Left colon (tissue), 2 donors: ENCODE measurements around the gene MASP1. TPM values are rescaled to one million over a fixed set of nuclear protein-coding genes. Genes with fewer than 3 reads are reported as not detected.

ENCODE experiments used
- ATAC-seq: fragments of 200-7000 bp; cut with Tn5 transposase; one replicate; pipeline ENCODE4 v1.9.1; 2020; ENCODE audit warnings: mild to moderate bottlenecking, moderate library complexity
- DNase-seq, 2 donors: peaks; one replicate each; pipeline ENCODE4 v3.0.0-alpha.2; 2020
- intact Hi-C, 2 donors: fragments of 100-400 bp; cut with DNase I in 1 of 2; cut with micrococcal nuclease in 1 of 2; formaldehyde crosslinking; loops; one replicate each; pipeline versions ENCODE4 v1.11.2 to v1.14.0; 2022; cut with DNase I, micrococcal nuclease
- total RNA-seq, 2 donors: library from RNA; stranded (reverse); fragmentation: NEBNext Ultra II Directional; extraction: Animal tissue kit (Norgen Biotek cat#: 25700); gene quantifications; one replicate each; pipeline ENCODE4 v1.2.1, GENCODE V29; 2021
- donor health status: DM: no; HTN: no; CAD: no.
- donor health status: DM: yes; HTN: yes; CAD: no.

MASP1 gene
- total RNA-seq, 2 donors from 2014 or later = 3.7 to 15.7 TPM

DNA sequence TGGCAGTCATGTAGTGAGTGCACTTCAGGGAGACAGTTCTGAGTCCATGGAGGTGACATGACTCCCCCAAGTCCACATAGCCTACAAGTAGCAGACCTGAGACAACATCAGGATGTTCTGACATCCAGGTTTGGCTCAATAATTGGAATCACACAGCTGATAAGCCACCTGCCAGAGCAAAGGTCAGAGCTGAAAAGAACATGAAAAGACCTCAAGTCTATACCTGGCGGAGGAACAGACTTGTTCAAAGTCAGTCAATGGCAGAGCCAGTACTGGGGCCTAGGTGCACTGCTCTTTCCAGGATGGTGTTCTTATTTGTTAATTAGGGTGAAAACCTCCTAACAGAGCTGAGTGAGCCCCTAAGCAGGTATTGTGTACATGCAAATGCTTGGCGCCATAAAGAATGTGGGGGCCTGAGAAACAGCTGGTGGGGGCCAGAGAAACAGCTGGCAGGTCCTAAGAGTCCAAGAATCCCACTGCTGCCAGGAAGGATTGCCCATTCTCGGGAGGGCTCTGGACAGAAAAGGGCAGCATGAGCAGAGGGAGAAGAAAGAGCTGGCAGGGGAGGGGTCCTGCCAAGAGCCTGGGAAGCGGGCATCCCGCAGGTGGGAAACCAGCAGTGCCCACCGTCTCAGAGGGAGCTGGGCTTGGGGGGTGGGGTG, 17.1 kb downstream of the MASP1 start:
- intact Hi-C loops = no loop called here
- DNase-seq = no peak
- ATAC-seq = no peak

DNA sequence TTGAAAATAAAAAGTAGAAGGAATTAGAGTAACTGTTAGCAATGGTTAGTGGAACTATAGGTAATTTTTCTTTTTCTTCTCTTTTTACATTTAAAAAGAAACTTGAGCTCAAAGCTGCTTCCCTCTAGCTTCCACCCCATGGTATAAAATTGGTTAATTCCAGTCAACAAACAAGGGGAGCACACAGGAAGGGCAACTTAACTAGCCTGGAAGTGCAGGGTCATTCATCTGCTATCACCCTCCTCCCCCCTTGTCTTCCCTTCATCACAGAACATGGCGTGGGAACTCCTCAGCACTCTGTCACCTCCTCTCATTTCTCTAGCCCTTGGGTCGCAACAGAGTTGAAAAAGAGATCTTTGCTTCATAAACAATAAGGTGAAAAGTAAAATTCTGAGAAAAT, 20.0 kb downstream of the MASP1 start:
- ATAC-seq (no peak), DNase-seq (no peak)
- intact Hi-C loops = no loop called here

GRCh38 chr3:187269486-187269885, 22.1 kb downstream of the MASP1 start:
- intact Hi-C loops = no loop called here
- DNase-seq (no peak), ATAC-seq (no peak)

GRCh38 chr3:187267306-187267705, 24.2 kb downstream of the MASP1 start:
- no peak for ATAC-seq
- intact Hi-C loops = no loop called here
- DNase-seq = no peak

- intact Hi-C loops = no loop called here
- ATAC-seq (no peak), DNase-seq (no peak)
Measured at GRCh38 chr3:187266691-187267090, 24.8 kb downstream of the MASP1 start.

DNA sequence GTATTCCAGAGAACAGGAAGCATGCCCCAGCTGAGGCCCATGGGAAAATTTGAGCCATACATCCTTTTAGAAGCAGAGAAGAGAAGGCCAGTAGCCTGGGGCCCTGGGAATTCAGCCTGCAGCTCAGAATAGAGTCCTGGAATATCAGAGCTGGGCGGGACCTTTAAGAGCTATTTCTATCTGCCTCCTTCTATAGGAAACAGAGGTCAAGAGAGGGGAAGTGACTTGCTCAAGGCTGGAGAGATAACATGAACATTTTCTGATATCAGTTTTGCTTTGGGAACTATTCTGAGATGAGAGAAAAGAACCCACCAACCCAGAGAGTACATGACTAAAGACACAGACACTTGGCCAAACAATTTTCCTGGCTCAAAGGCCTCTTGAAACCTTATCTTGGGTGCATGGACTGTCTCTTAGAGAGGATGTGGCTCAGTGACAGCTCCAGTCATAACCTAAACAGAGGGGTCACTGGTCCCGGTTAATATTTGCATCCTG, 26.0 kb downstream of the MASP1 start:
- DNase-seq (no peak), ATAC-seq (no peak)

GRCh38 chr3:187264911-187265310, 26.6 kb downstream of the MASP1 start:
- ATAC-seq = no peak
- intact Hi-C loops = no loop called here
- no peak for DNase-seq

More for the DNA sequence above, 26.0 kb downstream of the MASP1 start:
- intact Hi-C loops = no loop called here

DNA sequence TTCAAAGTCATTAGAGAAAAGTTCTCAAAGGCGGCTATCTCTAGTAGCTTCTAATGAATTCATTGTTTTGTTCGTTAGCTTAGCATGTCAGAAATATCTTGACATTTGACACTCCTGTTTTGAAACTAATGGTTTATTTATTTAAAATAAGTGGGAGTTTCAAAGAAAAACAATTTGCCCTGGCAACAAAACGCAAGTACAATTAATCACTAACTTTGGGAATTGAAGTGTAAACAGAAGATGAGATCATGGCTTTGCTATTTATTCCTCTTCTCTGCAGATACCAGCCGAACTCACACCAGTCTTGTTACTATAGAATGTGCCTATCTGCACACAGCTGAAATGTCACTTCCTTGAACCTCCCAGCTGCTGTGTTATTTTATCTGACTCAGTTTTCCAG, 27.5 kb downstream of the MASP1 start:
- intact Hi-C loops = no loop called here
- no peak for DNase-seq
- no peak for ATAC-seq

GRCh38 chr3:187263270-187263669, 28.3 kb downstream of the MASP1 start:
- no peak for ATAC-seq
- DNase-seq = no peak
- intact Hi-C loops = no loop called here

- no peak for ATAC-seq
- intact Hi-C loops = no loop called here
- DNase-seq = no peak
Measured at GRCh38 chr3:187262360-187262759, 29.2 kb downstream of the MASP1 start.

GRCh38 chr3:187261541-187261969, 30.0 kb downstream of the MASP1 start:
- intact Hi-C loops = no loop called here
- no peak for ATAC-seq
- DNase-seq = no peak

GRCh38 chr3:187259171-187259570, 32.4 kb downstream of the MASP1 start:
- intact Hi-C loops = no loop called here
- ATAC-seq = no peak
- no peak for DNase-seq

DNA sequence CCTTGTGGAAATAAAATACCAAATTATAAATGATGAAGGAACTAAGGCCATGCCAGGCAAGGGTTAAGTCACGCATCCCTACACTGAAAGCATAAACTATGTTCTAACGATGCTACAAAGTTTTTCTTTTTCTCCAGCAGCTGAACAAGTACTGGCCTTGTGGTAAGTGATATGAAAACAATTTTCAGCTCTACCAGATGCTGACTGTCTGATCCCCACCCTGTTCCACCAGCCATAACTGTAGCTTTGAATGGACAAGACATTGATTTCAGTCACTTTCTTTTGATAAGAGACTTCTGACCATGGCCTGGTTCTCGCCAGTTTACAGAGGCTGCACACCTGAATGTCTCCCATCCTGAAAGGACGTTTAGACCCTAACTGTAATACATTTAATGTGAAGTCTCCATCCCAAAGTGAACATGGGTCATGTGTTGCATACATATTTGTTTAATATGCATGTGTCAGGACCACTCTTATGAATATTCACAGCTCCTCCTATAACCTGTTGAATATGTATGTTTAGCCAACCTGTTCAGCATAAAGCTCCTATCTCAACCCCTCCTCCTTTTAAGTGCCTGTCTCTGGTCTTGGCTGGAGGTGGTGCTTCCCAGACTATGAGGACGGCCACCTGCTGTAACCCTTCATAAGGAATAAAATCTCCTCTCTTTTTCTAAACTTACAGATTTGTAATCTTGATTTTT, 33.4 kb downstream of the MASP1 start:
- ATAC-seq (no peak), DNase-seq (no peak)
- intact Hi-C loops = no loop called here

GRCh38 chr3:187257471-187257870, 34.1 kb downstream of the MASP1 start:
- intact Hi-C loops = no loop called here
- ATAC-seq = no peak
- DNase-seq = no peak

DNA sequence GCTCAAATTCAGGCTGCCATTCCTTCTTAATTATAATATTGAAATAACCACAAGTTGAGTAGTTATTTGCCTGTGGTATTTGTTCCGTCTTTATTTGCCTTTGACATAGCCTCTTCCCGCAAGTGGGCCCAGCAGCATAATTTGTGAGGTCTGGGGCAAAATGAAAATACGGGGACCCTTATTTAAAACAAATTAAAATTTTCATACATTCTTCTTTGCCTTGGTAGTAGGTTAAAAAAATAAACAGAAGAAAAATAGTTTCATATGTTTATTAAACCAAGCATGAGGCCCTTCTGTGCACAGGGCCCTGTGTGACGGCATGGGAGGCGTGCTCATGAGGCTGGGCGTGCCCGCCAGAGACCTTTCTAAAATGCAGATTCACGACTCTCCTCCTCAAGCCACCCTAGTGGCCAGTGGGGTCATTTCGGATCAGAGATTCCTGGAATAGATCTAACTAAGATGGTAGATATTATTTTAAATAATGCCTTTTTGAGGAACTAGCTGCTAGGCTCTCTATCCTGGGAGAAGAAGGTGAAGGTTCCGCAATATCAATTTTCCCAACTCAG, 35.4 kb downstream of the MASP1 start:
- no peak for DNase-seq
- no peak for ATAC-seq
- intact Hi-C loops = no loop called here

GRCh38 chr3:187255314-187255713, 36.2 kb downstream of the MASP1 start:
- DNase-seq (no peak), ATAC-seq (no peak)
- intact Hi-C loops = no loop called here

- DNase-seq (no peak), ATAC-seq (no peak)
- intact Hi-C loops = no loop called here
Measured at GRCh38 chr3:187252311-187252710, 39.2 kb downstream of the MASP1 start.

DNA sequence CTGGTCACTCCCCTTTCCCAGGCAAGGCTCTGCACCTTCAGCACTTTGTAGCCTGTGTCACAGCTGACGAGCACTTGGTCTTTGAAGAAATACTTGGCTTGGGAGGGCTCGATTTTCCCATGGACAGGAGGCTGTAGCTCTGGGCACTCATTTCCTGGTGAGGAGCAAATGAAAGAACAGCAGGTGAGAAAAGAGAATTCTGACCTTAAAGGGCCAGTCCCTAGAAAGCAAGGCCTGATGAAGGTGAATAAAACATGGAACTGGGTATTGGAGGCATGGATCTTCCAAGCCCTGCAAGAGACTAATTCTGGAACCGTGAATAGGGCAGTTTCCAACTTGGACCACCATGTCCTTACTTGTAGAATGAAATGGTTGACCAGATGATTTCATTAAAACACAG, 39.9 kb downstream of the MASP1 start:
- no peak for ATAC-seq
- DNase-seq = no peak
- intact Hi-C loops = no loop called here

- DNase-seq (no peak), ATAC-seq (no peak)
- intact Hi-C loops = no loop called here
Measured at GRCh38 chr3:187247398-187247797, 44.1 kb downstream of the MASP1 start.

GRCh38 chr3:187243933-187244524, 47.5 kb downstream of the MASP1 start:
- DNase-seq = no peak
- intact Hi-C loops = no loop called here
- no peak for ATAC-seq
